Measurements from ENCODE around the gene NRIP3. TPM values are rescaled to one million over a fixed set of nuclear protein-coding genes. Genes with fewer than 3 reads are reported as not detected.

The NRIP3 gene
- total and polyA plus RNA-seq, 9 of the 15 experiments (the other 6 are each of a cell fraction or from before 2014, with no cell fraction given), result 4.4 to 18.7 (median 11.6) TPM

DNA sequence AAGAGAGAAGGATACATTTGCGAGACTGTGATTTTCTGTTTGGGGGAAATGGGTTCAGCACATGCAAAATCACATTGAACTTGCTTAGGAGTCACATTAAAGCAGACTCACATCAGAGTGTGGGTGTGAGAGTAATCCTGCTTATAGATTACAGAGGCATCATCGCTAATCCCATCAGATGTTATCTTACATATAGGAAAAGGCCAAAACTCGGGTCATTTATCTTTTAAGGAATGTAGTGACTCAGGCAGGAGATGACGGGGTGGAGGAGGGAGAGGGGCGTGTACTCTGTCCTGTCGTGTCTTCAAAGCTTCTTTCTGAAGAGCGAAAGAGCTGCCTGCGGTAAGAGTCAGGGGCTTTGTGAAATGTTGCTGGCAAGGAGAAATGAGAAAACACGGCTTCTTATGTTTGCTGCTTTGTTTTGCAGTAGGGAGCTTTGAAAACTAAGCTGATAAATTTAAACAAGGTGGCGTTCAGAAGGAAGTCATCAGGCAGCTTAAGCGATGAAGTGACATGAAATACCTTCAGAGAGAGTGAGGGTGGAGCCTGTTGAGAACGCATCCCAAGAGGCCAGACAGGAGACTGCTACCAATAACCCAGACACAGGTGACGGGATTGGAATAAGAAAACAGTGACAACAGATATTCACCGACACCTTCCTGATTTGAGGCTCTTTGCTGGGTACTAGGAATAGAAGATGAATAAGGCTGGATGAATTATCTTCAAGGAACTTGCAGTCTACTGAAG, 68.9 kb downstream of the NRIP3 start (continued):
- TF ChIP-seq ETV1 (tag; conservative IDR thresholded peaks at IDR 0.05; ENCODE audit: low read depth) (no peak), KLF16 (IDR thresholded peaks at IDR 0.05) (no peak), FIP1L1 (IDR thresholded peaks at IDR 0.05; ENCODE audit: low read depth, low read length, poor library complexity, severe bottlenecking) (no peak), ZNF717 (CRISPR knock-in tag; IDR thresholded peaks at IDR 0.05) (no peak), HDGF (IDR thresholded peaks at IDR 0.05) (no peak), POLR3G (IDR thresholded peaks at IDR 0.05; ENCODE audit: extremely low read depth, insufficient read length, insufficient replicate concordance) (no peak), ZNF584 (CRISPR knock-in tag; IDR thresholded peaks at IDR 0.05; ENCODE audit: low read depth) (no peak), TCFL5 (CRISPR knock-in tag; conservative IDR thresholded peaks at IDR 0.05) (no peak), FOSL1 (tag; conservative IDR thresholded peaks at IDR 0.05) (peak; percentile 77), SMARCB1 (IDR thresholded peaks at IDR 0.05; ENCODE audit: insufficient read length, low read depth) (no peak), POLR3A (IDR thresholded peaks at IDR 0.05; ENCODE audit: borderline replicate concordance, extremely low read depth, insufficient read depth, insufficient read length) (no peak), ZFX (CRISPR knock-in tag; IDR thresholded peaks at IDR 0.05) (no peak), ZNF165 (CRISPR knock-in tag; IDR thresholded peaks at IDR 0.05; ENCODE audit: borderline replicate concordance) (no peak), ZNF764 (CRISPR knock-in tag; IDR thresholded peaks at IDR 0.05; ENCODE audit: low read depth) (no peak), NFRKB (IDR thresholded peaks at IDR 0.05; ENCODE audit: low read depth) (no peak), MEIS2 (IDR thresholded peaks at IDR 0.05; ENCODE audit: partially characterized antibody) (peak; percentile 38), DPF2 (IDR thresholded peaks at IDR 0.05) (peak; percentile 42; the same call in 1 of the 2 replicates), ELF4 (CRISPR knock-in tag; IDR thresholded peaks at IDR 0.05) (no peak), C11orf30 (IDR thresholded peaks at IDR 0.05; ENCODE audit: low read depth) (no peak), KDM1A (IDR thresholded peaks at IDR 0.05) (peak; percentile 64 to 72; a peak in 3 of 4 replicates), RNF219 (CRISPR knock-in tag; IDR thresholded peaks at IDR 0.05) (no peak), ZNF57 (CRISPR knock-in tag; IDR thresholded peaks at IDR 0.05) (no peak)
- TF ChIP-seq, protein P1, sequence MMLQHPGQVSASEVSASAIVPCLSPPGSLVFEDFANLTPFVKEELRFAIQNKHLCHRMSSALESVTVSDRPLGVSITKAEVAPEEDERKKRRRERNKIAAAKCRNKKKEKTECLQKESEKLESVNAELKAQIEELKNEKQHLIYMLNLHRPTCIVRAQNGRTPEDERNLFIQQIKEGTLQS (IDR thresholded peaks at IDR 0.05), result peak; percentile 57; the same call in 1 of the 2 replicates
- TF ChIP-seq, protein P1 (CRISPR knock-in tag; conservative IDR thresholded peaks at IDR 0.05), result no peak
- TF ChIP-seq, protein P2, sequence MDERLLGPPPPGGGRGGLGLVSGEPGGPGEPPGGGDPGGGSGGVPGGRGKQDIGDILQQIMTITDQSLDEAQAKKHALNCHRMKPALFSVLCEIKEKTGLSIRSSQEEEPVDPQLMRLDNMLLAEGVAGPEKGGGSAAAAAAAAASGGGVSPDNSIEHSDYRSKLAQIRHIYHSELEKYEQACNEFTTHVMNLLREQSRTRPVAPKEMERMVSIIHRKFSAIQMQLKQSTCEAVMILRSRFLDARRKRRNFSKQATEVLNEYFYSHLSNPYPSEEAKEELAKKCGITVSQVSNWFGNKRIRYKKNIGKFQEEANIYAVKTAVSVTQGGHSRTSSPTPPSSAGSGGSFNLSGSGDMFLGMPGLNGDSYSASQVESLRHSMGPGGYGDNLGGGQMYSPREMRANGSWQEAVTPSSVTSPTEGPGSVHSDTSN (CRISPR knock-in tag; IDR thresholded peaks at IDR 0.05; ENCODE audit: low read depth), result no peak
- TF ChIP-seq, protein P2 (tag; conservative IDR thresholded peaks at IDR 0.05; ENCODE audit: low read depth), result peak; percentile 29; the same call in 1 of the 2 replicates

All from K562 (cell line).